ENCODE data around the gene TOR4A.
"Not testable (repeated sequence)": the region's sequence is repeated elsewhere in the genome, so short reads cannot be mapped to it uniquely, and the experiment has no call there.

TOR4A gene

GRCh38 chr9:137254624-137255447 lies 22.7 kb upstream of the TOR4A start, which contains the start of gene NELFB:
TSS of gene NELFB (plus strand) at chr9:137255327.
- Histone ChIP-seq H3K4me1 (ENCODE audit: control insufficient read depth, insufficient read depth, low read length) (peaks cover 38% of the 10 kb centered on the region), H3K36me3 (ENCODE audit: control insufficient read depth, insufficient read depth, low read length) (peaks cover 7% of the 10 kb centered on the region), H3K27ac (ENCODE audit: insufficient read depth, low read depth, low read length, poor library complexity, severe bottlenecking) (peak within 1 kb of the TSS; percentile 76), H3K4me3 (ENCODE audit: insufficient read depth, low read depth, low read length) (peak within 1 kb of the TSS; percentile 74), H3K9me3 (ENCODE audit: control insufficient read depth, low read length) (no peaks in the 10 kb centered on the region), H3K27me3 (ENCODE audit: control insufficient read depth, insufficient read depth, low read length, poor library complexity, severe bottlenecking) (no peaks in the 10 kb centered on the region)
- 1% methylated on average over 105 of the region's 105 CpGs for WGBS, 2 experiments

- Histone ChIP-seq H3K27me3 (ENCODE audit: control insufficient read depth, insufficient read depth, low read length, poor library complexity, severe bottlenecking) (no peaks in the 10 kb centered on the region), H3K4me1 (ENCODE audit: control insufficient read depth, insufficient read depth, low read length) (peaks cover 36% of the 10 kb centered on the region), H3K27ac (ENCODE audit: insufficient read depth, low read depth, low read length, poor library complexity, severe bottlenecking) (peak overlapping the region; percentile 76), H3K36me3 (ENCODE audit: control insufficient read depth, insufficient read depth, low read length) (peaks cover 7% of the 10 kb centered on the region), H3K4me3 (ENCODE audit: insufficient read depth, low read depth, low read length) (peak overlapping the region; percentile 74), H3K9me3 (ENCODE audit: control insufficient read depth, low read length) (no peaks in the 10 kb centered on the region)
- 4% methylated on average over 51 of the region's 51 CpGs for WGBS, 2 experiments
These were observed 21.9 kb upstream of the TOR4A start for GRCh38 chr9:137255448-137256114.

- H3K4me1 ChIP-seq (ENCODE audit: control insufficient read depth, insufficient read depth, low read length) = peaks cover 29% of the 10 kb centered on the region
- 96% methylated on average over 15 of the region's 15 CpGs for WGBS, 2 experiments
- peaks cover 7% of the 10 kb centered on the region for H3K36me3 ChIP-seq (ENCODE audit: control insufficient read depth, insufficient read depth, low read length)
- peak overlapping the region; percentile 74 for H3K4me3 ChIP-seq (ENCODE audit: insufficient read depth, low read depth, low read length)
- no peaks in the 10 kb centered on the region for H3K9me3 ChIP-seq (ENCODE audit: control insufficient read depth, low read length)
- H3K27me3 ChIP-seq (ENCODE audit: control insufficient read depth, insufficient read depth, low read length, poor library complexity, severe bottlenecking) = no peaks in the 10 kb centered on the region
- no peak overlapping the region for H3K27ac ChIP-seq (ENCODE audit: insufficient read depth, low read depth, low read length, poor library complexity, severe bottlenecking)
These were observed 21.2 kb upstream of the TOR4A start for GRCh38 chr9:137256362-137256761.

- Histone ChIP-seq H3K36me3 (ENCODE audit: control insufficient read depth, insufficient read depth, low read length) (peaks cover 7% of the 10 kb centered on the region), H3K9me3 (ENCODE audit: control insufficient read depth, low read length) (no peaks in the 10 kb centered on the region), H3K27ac (ENCODE audit: insufficient read depth, low read depth, low read length, poor library complexity, severe bottlenecking) (no peak overlapping the region), H3K4me1 (ENCODE audit: control insufficient read depth, insufficient read depth, low read length) (peaks cover 24% of the 10 kb centered on the region), H3K4me3 (ENCODE audit: insufficient read depth, low read depth, low read length) (no peak overlapping the region), H3K27me3 (ENCODE audit: control insufficient read depth, insufficient read depth, low read length, poor library complexity, severe bottlenecking) (no peaks in the 10 kb centered on the region)
- WGBS, 2 experiments = 95% methylated on average over 15 of the region's 15 CpGs
These were observed 20.7 kb upstream of the TOR4A start for GRCh38 chr9:137256856-137257255.

- 39 to 44% methylated on average over 13 of the region's 15 CpGs for WGBS, 2 experiments
- H3K9me3 ChIP-seq (ENCODE audit: control insufficient read depth, low read length); H3K27me3 ChIP-seq (ENCODE audit: control insufficient read depth, insufficient read depth, low read length, poor library complexity, severe bottlenecking); H3K27ac ChIP-seq (ENCODE audit: insufficient read depth, low read depth, low read length, poor library complexity, severe bottlenecking); H3K4me1 ChIP-seq (ENCODE audit: control insufficient read depth, insufficient read depth, low read length); H3K4me3 ChIP-seq (ENCODE audit: insufficient read depth, low read depth, low read length): not testable (repeated sequence)
- H3K36me3 ChIP-seq (ENCODE audit: control insufficient read depth, insufficient read depth, low read length) = peaks cover 23% of the 10 kb centered on the region
These were observed 15.2 kb upstream of the TOR4A start for GRCh38 chr9:137262173-137262908.

GRCh38 chr9:137262909-137263285 lies 14.6 kb upstream of the TOR4A start:
- Histone ChIP-seq H3K27ac (ENCODE audit: insufficient read depth, low read depth, low read length, poor library complexity, severe bottlenecking) (no peak overlapping the region), H3K4me3 (ENCODE audit: insufficient read depth, low read depth, low read length) (no peak overlapping the region), H3K4me1 (ENCODE audit: control insufficient read depth, insufficient read depth, low read length) (no peaks in the 10 kb centered on the region), H3K9me3 (ENCODE audit: control insufficient read depth, low read length) (no peaks in the 10 kb centered on the region), H3K27me3 (ENCODE audit: control insufficient read depth, insufficient read depth, low read length, poor library complexity, severe bottlenecking) (no peaks in the 10 kb centered on the region), H3K36me3 (ENCODE audit: control insufficient read depth, insufficient read depth, low read length) (peaks cover 26% of the 10 kb centered on the region)
- WGBS, 2 experiments = 92 to 94% methylated on average over 24 of the region's 24 CpGs

- H3K36me3 ChIP-seq (ENCODE audit: control insufficient read depth, insufficient read depth, low read length) = peaks cover 29% of the 10 kb centered on the region
- WGBS, 2 experiments = 85 to 86% methylated on average over 10 of the region's 10 CpGs
- no peak overlapping the region for H3K4me3 ChIP-seq (ENCODE audit: insufficient read depth, low read depth, low read length)
- no peaks in the 10 kb centered on the region for H3K4me1 ChIP-seq (ENCODE audit: control insufficient read depth, insufficient read depth, low read length)
- H3K27ac ChIP-seq (ENCODE audit: insufficient read depth, low read depth, low read length, poor library complexity, severe bottlenecking) = no peak overlapping the region
- H3K9me3 ChIP-seq (ENCODE audit: control insufficient read depth, low read length) = no peaks in the 10 kb centered on the region
- H3K27me3 ChIP-seq (ENCODE audit: control insufficient read depth, insufficient read depth, low read length, poor library complexity, severe bottlenecking) = no peaks in the 10 kb centered on the region
These were observed 14.0 kb upstream of the TOR4A start for GRCh38 chr9:137263506-137263905.

- WGBS, 2 experiments = 95 to 96% methylated on average over 22 of the region's 22 CpGs
- Histone ChIP-seq H3K4me1 (ENCODE audit: control insufficient read depth, insufficient read depth, low read length) (no peaks in the 10 kb centered on the region), H3K36me3 (ENCODE audit: control insufficient read depth, insufficient read depth, low read length) (peaks cover 27% of the 10 kb centered on the region)
These were observed 13.5 kb upstream of the TOR4A start for GRCh38 chr9:137264067-137264466.

GRCh38 chr9:137265496-137266161 lies 11.9 kb upstream of the TOR4A start:
- Histone ChIP-seq H3K4me3 (ENCODE audit: insufficient read depth, low read depth, low read length) (no peak overlapping the region), H3K36me3 (ENCODE audit: control insufficient read depth, insufficient read depth, low read length) (peaks cover 26% of the 10 kb centered on the region), H3K9me3 (ENCODE audit: control insufficient read depth, low read length) (no peaks in the 10 kb centered on the region), H3K4me1 (ENCODE audit: control insufficient read depth, insufficient read depth, low read length) (no peaks in the 10 kb centered on the region), H3K27ac (ENCODE audit: insufficient read depth, low read depth, low read length, poor library complexity, severe bottlenecking) (no peak overlapping the region), H3K27me3 (ENCODE audit: control insufficient read depth, insufficient read depth, low read length, poor library complexity, severe bottlenecking) (no peaks in the 10 kb centered on the region)
- 92 to 93% methylated on average over 29 of the region's 29 CpGs for WGBS, 2 experiments

More at GRCh38 chr9:137264067-137264466, 13.5 kb upstream of the TOR4A start:
- no peak overlapping the region for H3K4me3 ChIP-seq (ENCODE audit: insufficient read depth, low read depth, low read length)
- no peaks in the 10 kb centered on the region for H3K9me3 ChIP-seq (ENCODE audit: control insufficient read depth, low read length)
- H3K27me3 ChIP-seq (ENCODE audit: control insufficient read depth, insufficient read depth, low read length, poor library complexity, severe bottlenecking) = no peaks in the 10 kb centered on the region
- H3K27ac ChIP-seq (ENCODE audit: insufficient read depth, low read depth, low read length, poor library complexity, severe bottlenecking) = no peak overlapping the region
